Neural cell (in vitro differentiated cells): ENCODE data around the gene ARHGDIG.

Source experiments
- CTCF ChIP-seq: fragments of 450-650 bp; IDR thresholded peaks from 2 replicates; pipeline ENCODE4 v1.5.1; 2014; ENCODE audit warnings: antibody characterized with exemption, mild to moderate bottlenecking, moderate library complexity; ENCODE audit not compliant: poor library complexity, severe bottlenecking
- EZH2 ChIP-seq: fragments of 200-600, 300-800 bp; shearing (Covaris generic), sonication (generic); IDR thresholded peaks from 2 replicates; pipeline ENCODE4 v1.6.1; 2014; ENCODE audit warnings: antibody characterized with exemption, low read length, borderline replicate concordance, mild to moderate bottlenecking; ENCODE audit not compliant: insufficient read depth, poor library complexity, severe bottlenecking

GRCh38 chr16:324201-324450 is 43.7 kb downstream of the ARHGDIG start:
- TF ChIP-seq CTCF (no peak), EZH2 (no peak)
